ENCODE results near the gene ARID4A.
"Not testable (repeated sequence)": the region's sequence is repeated elsewhere in the genome, so short reads cannot be mapped to it uniquely, and the experiment has no call there.

ARID4A gene

DNA sequence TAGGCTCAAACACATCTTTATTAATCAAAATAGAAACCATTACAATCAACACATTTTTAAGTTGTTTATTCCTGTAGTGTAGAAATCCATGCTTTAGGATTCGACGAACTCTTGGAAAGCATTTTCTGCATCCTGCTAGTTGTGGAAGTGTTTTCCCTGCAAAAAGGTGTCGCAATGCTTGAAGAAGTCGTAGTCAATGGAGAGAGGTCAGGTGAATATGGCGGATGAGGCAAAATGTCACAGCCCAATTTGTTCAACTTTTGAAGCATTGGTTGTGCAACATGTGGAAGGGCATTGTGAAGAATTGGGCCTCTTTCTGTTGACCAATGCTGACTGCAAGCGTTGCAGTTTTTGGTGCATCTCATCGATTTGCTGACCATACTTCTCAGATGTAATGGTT, 4.2 kb upstream of the ARID4A start:
- DNase-seq (ENCODE audit: low spot score) = no peak

DNA sequence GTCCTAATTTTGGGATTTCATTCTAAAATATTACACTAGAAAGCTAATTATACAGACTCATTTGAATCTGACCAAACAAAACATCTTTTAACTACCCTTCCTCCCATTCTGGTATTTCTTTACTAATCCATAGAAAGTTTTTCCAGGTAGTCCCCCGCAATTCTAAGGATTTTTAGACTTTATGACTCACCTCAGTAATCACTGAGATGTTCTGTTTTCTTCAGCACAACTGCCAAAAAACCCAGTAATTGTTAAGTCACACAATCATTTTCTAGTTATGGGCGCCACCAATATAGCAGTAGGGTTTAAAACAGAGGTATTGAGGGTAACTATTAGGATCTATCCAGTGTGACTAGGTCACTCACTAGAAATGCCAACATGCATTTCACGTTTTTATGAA, 1.6 kb upstream of the ARID4A start:
- no peak for FAIRE-seq
- no peak for DNase-seq (ENCODE audit: low spot score)

More for the DNA sequence above, 4.2 kb upstream of the ARID4A start:
- FAIRE-seq = no peak

DNA sequence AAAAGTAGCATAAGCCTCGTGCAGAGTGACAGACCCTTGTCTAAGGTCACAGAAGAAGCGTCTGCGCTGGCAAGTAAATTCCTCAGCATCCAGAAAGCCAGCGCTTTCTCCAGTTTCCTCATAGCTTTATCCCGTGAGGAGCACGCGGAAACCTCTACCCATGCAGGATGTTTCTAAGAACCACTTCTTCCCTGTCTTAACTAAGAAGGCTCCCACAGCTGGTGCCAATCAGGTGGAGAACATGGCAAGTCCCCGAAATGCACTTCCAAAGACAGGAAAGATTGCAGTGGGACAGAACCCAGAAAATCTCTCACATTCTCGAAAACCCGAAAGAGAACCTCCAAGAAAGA, 968 bp upstream of the ARID4A start:
- DNase-seq (ENCODE audit: low spot score) = no peak
- no peak for FAIRE-seq

DNA sequence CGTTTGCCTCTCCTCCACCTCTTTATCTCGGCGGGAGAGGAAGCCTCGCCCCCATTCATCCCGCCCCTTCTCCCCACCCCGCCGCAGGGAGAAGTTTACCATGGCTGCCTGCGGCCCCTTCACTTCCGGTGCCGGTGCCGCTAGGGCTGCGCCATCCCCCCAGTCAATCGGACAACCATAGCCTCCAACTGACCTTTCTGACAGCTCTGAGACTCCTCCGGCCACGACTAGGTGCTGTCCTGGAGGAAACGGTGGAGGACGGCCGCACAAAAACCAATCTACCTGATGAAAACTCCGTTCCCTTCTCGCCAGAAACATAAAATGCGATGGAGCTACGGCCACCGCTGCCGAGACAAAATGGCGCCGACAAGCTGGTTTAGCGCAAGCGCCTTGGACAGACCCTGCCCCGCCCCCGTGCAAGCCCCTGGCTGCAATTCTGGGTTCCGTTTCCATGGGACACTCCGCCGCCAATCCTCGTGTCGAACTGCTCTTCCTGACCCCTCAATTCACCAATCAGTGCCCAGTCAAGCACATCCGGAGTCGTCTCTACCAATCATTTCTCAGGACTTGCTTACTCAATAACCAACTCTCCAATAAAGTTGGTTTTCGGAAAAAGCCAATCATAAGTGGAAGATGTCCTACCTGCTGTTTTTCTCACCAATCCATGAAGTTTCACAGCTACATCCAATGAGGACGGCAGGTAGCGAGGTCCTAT, 436 bp upstream of the ARID4A start:
- peak; percentile 99 for DNase-seq (ENCODE audit: low spot score)
- FAIRE-seq = peak; percentile 95

DNA sequence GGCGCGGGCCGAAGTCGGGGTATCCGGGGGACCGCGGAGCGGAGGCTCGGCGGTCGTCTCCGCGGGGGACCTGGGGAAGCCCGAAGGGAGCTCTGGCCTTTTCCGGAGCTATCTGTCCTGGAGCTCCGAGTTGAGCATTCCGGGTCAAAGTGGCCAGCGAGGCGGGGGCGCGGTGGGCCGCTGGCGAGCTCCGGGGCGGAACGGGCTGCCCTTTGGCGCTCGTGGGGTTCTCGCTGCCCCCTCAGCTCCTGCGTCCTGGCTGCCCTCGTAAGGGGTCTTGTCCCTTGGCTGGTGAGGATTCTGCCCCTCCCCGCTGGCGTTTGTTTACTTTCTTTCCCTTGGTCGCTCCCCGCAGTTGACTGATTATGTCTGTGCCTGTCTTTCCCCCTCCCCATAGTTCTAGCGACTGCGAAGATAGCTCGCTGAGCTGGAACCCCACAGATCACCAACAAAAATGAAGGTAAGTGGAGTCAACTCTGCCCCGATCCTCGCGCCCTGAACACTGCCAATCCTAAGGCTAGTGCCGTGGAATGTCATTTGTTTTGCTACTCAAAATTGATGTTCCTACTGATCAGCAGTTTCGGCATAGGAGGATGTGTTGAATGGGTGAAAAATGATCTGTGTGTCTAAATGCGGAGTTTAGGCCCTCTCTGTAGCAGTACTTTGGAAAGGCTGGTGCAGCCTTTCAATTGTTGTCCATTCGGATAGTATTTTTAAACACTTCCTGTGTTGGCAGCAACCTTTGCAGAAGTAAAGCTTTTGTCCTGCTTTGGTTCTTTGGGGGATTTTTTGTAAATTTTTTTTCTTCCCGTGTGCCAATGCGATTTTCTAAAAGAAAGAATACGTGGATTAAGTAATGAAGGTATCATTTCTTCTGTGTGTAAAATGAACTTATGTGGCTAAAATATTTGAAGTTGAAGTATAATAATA, 1.3 kb downstream of the ARID4A start:
- DNase-seq (ENCODE audit: low spot score) (no peak), FAIRE-seq (no peak)

GRCh38 chr14:58301416-58301815, 3.1 kb downstream of the ARID4A start:
- no peak for FAIRE-seq
- no peak for DNase-seq (ENCODE audit: low spot score)

GRCh38 chr14:58305730-58306129, 7.4 kb downstream of the ARID4A start:
- FAIRE-seq (no peak), DNase-seq (ENCODE audit: low spot score) (no peak)

DNA sequence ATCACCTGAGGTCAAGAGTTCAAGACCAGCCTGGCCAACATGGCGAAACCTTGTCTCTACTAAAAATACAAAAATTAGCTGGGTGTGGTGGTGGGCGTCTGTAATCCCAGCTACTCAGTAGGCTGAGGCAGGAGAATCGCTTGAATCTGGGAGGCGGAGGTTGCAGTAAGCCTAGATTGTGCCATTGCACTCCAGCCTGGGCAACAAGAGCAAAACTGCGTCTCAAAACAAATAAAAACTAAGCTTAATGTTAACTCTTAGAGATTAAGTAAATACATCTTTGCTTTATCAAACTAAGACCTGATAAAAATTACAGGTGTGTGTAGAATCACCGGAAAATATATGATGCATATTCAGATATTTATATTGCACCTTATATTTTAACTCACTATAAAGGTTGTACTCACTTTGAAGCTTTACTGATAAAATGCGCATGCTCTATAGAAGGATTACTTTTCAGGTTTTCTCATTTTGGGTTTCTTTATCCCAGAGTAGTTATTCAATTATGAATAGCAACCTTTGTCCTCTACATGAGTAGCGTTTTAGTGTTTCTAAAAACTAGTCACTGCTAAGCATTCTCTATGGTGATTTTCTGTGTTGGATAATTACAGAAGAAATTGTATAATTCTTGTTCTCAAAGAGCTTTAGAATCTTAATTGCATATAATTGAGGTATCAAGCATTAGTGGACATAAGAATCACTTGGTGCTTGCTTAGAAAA, 9.4 kb downstream of the ARID4A start:
- FAIRE-seq (no peak), DNase-seq (ENCODE audit: low spot score) (no peak)

DNA sequence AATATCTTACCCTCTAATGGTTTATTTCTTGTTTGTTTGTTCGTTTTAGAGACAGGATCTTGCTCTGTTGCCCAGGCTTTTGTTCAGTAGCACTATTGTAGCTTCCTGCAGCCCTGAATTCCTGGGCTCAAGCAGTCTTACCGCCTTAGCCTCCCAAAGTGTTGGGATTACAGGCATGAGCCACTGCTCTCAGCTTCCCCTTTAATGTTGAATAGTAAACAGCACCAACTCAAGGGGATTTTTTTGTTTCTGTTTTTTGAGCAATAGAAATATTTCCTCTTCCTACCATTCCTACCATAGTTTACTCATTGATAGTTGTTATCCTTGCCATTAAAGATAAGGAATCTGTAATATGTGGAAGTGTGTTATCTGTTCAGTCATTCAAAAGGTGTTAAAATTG, 10.7 kb downstream of the ARID4A start:
- DNase-seq (ENCODE audit: low spot score) = no peak
- FAIRE-seq = no peak

- FAIRE-seq (no peak), DNase-seq (ENCODE audit: low spot score) (no peak)
These were observed 15.3 kb downstream of the ARID4A start for GRCh38 chr14:58313699-58314098.

DNA sequence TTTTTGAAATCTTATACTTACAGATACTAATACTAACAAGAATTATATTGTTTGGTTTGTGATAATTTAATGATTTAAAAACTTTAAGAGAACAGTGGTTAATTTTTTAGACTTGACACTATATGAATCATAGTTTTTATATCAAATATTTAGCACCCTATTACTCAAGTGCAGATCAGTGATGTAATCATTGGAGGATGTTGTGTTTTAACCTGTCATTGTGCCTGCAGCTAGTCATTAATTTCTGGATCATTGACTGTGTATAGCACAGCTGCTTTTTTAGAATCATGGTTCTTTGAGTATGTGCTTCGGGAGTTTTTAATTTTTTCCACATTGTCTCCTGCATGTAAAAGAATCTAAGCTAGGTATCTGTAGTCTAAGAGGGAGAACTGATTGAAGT, 17.3 kb downstream of the ARID4A start:
- DNase-seq (ENCODE audit: low spot score) = no peak
- no peak for FAIRE-seq

GRCh38 chr14:58327019-58327418, 28.7 kb downstream of the ARID4A start:
- FAIRE-seq (no peak), DNase-seq (ENCODE audit: low spot score) (no peak)

GRCh38 chr14:58331111-58331510, 32.8 kb downstream of the ARID4A start:
- peak; percentile 76 for DNase-seq (ENCODE audit: low spot score)
- peak; percentile 34 for FAIRE-seq

DNA sequence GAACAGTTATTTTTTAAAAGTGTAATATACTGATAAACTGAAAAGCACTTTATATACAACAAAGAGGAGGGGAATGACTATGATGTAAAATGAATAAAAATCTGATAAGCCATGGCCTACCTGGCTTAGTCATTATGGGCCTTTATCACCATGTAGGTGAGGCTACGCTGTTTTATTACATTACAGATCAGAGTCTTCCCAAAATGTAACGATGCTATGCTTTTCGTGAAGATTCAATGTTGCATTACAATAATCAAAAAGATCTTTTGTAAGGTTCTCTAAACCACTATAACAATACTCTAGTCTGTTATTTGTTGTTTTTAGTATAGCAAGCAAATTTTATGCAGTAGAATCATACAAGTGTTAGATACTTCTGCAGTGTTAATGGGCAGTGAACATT, 34.2 kb downstream of the ARID4A start:
- no peak for DNase-seq (ENCODE audit: low spot score)
- no peak for FAIRE-seq

DNA sequence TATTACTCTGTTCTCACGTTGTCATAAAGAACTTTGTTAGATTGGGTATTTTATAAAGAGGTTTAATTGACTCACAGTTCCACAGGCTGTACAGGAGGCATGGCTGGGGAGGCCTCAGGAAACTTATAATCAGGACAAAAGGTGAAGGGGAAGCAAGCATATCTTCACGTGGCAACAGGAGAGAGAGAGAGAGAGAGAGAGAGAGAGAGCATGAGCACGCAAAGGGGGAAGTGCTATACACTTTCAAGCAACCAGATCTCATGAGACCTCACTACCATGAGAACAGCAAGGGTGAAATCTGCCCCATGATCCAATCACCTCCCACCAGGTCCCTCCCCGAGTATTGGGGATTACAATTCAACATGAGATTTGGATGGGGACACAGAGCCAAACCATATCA, 41.3 kb downstream of the ARID4A start:
- not testable (repeated sequence) for FAIRE-seq; DNase-seq (ENCODE audit: low spot score)

- DNase-seq (ENCODE audit: low spot score) (no peak), FAIRE-seq (no peak)
These were observed 42.9 kb downstream of the ARID4A start for GRCh38 chr14:58341152-58341748.

- FAIRE-seq; DNase-seq (ENCODE audit: low spot score): not testable (repeated sequence)
These were observed 45.2 kb downstream of the ARID4A start for GRCh38 chr14:58343535-58343934.

DNA sequence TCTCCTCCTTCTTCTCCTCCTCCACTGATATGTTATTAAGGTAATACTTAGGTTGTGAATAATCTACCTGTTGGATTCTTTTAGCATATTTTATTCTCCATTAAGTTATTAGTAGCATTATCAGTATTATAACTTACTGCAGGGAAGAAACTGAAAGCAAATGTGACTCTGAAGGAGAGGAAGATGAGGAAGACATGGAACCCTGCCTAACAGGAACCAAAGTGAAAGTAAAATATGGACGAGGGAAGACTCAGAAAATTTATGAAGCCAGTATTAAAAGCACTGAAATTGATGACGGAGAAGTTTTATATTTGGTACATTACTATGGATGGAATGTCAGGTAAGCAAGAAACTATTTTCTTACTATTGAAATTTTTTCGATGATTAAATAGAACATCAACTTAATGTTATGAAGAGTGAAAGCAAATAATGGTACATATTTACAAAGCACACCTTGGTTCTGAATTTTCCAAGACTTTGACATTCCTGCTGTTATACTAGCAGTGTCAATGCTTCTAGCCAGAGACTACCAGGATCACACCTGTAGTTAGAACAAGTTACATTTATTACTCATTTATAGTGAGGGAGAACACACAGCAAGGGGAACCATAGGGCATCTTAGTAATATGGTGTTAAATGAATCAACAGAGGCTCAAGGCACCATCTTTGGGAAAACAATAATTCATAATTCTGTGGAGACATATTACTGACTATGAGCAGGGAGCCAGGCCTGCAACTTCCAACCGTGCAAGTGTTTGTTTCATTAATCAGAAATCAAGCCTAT, 55.4 kb downstream of the ARID4A start:
- FAIRE-seq = no peak
- no peak for DNase-seq (ENCODE audit: low spot score)

- FAIRE-seq (no peak), DNase-seq (ENCODE audit: low spot score) (no peak)
These were observed 56.5 kb downstream of the ARID4A start for GRCh38 chr14:58354808-58355207.

DNA sequence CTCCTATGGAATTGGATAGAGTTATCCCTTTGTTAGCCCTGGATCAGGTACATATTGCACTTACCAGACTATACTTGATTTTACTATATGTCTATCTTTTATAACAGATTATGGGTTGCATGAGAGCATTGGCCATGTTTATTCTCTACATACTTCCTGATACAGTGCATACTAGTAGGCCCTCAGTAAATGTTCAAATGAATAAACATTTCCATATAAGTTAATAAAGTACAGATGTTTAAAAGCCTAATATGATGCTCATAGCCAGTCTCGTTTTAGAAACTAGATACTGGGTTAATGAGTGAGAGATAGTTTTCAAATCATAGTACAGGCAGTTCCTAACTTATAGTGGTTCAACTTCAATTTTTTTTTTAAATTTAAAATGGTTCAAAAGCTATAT, 57.9 kb downstream of the ARID4A start:
- DNase-seq (ENCODE audit: low spot score) (no peak), FAIRE-seq (no peak)

GRCh38 chr14:58362272-58362671, 63.9 kb downstream of the ARID4A start:
- FAIRE-seq; DNase-seq (ENCODE audit: low spot score): not testable (repeated sequence)
